ENCODE results near the gene GPR143.

Gene GPR143

GRCh38 chrX:9707306-9708033 lies 58.2 kb downstream of the GPR143 start:
- DNase-seq = no peak

GRCh38 chrX:9706421-9706820 lies 59.2 kb downstream of the GPR143 start:
- no peak for DNase-seq

GRCh38 chrX:9704876-9705465 lies 60.7 kb downstream of the GPR143 start:
- DNase-seq = no peak

GRCh38 chrX:9703406-9703805 lies 62.2 kb downstream of the GPR143 start:
- no peak for DNase-seq

GRCh38 chrX:9701790-9702189 lies 63.9 kb downstream of the GPR143 start:
- no peak for DNase-seq

DNA sequence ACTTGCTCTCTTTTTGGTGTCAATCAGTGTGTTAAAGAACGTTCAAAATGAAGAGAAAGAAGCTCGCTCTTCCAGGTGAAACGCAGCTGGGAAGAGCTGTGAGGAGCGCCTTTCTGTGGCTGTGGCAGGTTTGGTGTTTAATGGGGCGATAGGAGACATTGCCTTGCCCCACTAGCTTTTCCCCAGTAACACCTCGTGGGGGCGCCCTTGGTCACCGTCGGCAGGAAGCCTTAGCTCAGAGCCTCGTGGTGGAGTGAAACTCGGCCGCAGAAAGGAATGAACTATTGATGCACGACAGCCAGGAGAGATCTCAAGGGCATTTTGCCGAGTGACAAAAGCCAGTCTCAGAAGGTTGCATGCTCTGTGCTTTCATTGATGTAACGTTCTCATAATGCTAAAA lies 65.1 kb downstream of the GPR143 start:
- DNase-seq = no peak

- no peak for DNase-seq
Measured at GRCh38 chrX:9698576-9698975, 67.1 kb downstream of the GPR143 start.

DNA sequence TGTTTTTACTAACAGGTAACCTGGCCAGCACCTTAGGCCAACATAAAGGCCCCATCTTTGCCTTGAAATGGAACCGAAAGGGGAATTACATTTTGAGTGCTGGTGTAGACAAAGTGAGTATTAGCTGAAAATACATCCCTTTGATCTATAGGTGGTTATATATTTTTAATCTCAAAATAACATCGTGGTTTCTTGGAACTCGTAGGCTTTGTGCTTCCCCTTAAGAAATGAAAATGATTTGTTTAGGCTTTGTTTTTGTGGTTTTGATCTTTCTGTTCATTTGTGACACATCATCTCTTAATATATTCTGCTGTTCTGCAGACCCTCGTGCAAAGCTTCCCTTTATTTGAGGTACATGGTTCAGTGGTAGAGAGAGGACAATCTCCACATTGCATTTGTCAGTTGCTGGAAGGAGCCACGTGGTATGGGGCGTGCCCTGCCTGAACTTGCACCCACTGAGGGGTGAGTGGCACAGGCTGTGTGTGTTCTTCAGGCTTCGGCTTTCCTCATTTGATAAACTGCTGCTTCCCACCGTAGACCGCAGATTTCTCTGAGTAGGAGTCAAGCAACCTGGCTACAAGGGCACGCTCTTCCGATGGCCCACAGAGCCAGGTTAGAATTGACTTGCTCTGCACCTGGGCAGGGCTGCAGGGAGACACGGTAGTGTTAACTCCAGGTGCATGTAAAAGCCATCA lies 72.2 kb downstream of the GPR143 start:
- no peak for DNase-seq

- DNase-seq = no peak
Measured at GRCh38 chrX:9690046-9690445, 75.6 kb downstream of the GPR143 start.

DNA sequence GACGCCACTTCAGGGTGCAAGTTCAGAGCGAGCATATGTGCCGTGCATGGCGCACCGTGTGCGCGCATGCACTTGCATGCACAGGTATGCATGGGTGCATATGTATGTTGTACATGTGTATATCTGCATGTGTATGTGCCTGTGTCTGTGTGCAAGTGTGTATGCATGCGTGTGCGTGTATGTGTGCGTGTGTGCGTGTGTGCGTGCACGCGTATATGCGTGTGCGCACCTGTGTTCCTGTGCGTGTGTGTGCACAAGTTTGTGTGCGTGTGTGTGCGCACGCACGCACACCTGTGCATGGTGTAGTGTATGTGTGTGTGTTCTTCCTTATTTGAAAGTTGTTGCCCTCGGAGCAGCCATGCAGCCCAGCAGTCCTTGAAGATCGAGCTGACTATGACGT lies 76.8 kb downstream of the GPR143 start:
- DNase-seq = no peak

GRCh38 chrX:9687899-9688298 lies 77.7 kb downstream of the GPR143 start:
- no peak for DNase-seq

- no peak for DNase-seq
Measured at GRCh38 chrX:9683350-9683749, 82.3 kb downstream of the GPR143 start.

DNA sequence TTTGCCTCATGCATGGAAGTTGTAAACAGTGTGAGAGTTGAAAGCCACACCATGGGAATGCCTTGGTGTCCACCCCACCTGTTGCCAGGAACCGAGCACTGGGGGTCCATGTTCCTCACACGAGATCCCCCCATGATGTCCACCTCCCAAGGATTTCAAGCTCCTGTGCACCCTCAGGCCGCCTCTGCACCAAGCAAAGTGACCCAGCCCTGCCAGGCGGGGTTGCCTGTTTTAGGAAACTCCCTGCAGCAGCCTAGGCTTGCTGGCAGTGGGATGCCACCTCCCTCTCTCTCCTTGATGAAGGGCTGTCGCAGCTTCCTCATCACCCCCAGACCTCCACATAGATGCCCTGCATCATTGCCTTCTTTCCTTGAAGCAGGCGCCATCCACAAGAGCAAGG lies 82.8 kb downstream of the GPR143 start:
- DNase-seq = no peak

DNA sequence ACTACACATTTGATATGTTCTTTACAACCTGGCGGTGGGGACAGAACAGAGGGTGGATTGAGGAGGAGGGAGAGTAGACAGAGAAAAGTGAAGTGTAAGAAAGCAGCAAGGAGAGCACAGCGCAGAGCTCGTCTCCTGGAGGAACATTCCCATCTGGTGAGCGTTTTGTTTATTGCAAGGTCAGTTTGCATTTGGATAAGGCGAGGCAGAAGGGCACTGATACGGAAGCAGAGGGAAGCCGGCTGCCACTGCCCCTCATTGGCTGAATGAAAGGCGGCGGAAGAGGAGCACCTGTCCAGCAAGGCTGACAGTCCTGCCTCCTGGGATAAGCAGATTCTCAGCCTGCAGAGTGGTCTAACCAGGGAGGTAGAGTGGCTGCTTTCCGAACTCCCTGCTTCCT lies 83.2 kb downstream of the GPR143 start:
- no peak for DNase-seq

GRCh38 chrX:9681422-9681821 lies 84.2 kb downstream of the GPR143 start:
- no peak for DNase-seq

DNA sequence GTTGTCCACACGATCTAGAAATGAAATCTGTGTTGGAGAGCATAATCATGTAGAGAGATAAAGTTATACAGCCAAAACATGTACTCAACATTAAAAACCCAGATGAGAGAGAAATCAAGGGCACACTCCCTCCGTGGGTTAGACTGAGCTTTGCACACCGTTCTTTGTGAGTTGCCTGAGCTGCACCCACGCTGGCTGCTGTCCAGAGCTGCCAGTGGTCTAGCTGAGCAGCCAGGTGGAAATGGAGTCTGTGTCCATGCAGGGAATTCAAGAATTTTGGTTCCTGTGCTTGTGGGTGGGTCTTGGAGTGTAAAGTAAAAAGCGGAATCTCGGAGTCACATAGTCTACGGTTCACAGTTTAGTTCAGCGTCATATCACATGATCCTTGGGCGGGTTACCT lies 84.6 kb downstream of the GPR143 start:
- DNase-seq = no peak

- DNase-seq = no peak
Measured at GRCh38 chrX:9678215-9678965, 87.3 kb downstream of the GPR143 start.

GRCh38 chrX:9677098-9677739 lies 88.4 kb downstream of the GPR143 start:
- peak; percentile 28 for DNase-seq

GRCh38 chrX:9676738-9677097 lies 88.9 kb downstream of the GPR143 start:
- DNase-seq = no peak

GRCh38 chrX:9676306-9676705 lies 89.3 kb downstream of the GPR143 start:
- DNase-seq = no peak
